Renal cortical epithelial cell (primary cell): ENCODE results near the gene SLIT2. TPM values are rescaled to one million over a fixed set of nuclear protein-coding genes. Genes with fewer than 3 reads are reported as not detected.

ENCODE experiments used
- DNase-seq: peaks from one replicate; pipeline ENCODE4 v3.0.0-alpha.2; 2011; ENCODE audit warnings: low read depth
- total RNA-seq: library from RNA; depleted of rRNA; stranded (reverse); fragments of >200 nt; gene quantifications from 2 replicates; pipeline ENCODE4 v1.2.3, GENCODE V29; 2014

SLIT2 gene
- total RNA-seq, 1 donor from 2014 or later: 4.1 TPM

GRCh38 chr4:20265726-20266125, 14.0 kb downstream of the SLIT2 start:
- DNase-seq: no peak

DNA sequence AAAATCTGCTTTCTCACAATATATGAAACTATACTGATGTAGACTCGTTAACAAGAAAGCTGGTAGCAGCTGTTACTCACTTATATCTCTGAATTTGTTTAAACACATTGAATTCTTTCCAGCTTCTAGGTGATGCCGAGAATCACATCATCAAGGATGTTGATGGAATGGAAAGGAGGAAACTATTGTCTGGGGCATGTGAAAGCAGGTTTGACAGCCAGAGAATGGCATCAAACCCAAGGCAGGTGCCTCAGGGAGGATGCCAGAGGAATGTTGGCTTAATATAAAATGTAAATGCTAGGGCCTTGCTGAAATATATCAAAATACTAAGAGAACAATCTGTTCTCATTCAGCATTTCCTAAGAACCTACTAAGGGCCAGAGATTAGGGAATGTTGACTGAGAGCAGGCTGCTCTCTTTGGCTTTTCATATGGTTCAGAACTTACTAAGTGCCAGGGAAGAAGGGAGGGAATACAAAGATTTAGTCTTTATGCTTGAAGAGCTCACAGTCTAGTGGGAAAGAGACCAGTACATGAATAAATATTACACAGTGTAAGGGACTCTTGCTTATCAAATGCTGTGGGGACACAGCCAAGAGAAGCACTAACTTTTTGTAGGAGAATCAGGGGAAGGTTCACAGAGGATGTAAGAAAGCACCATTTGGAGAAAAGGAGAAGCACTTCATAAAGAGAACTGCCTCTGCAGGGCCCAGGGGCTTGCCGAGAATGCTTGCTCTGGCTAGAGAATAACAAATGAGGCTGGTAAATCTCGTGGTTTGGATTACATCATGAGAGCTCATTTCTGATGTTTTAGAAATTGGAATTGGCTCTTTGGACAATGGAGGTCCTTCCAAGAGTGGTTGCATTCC, 14.7 kb downstream of the SLIT2 start:
- no peak for DNase-seq

DNA sequence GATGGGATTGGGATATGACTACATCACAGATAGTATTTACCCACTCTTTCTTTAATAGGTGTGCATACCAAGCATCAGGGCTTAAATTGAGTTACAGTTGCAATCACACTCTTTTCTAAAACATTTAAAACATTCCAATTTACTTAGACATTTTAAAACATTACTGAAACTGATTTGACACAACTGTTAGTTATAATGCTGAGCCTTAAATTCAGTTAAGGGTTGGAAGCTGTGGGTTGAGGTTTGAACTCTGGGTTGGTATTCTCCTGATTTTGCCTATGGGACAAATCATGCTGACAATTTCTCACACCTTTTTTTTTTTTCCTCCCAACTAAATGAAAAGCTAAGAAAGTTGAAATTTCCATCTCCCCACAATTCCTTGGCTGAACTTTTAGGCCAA, 16.3 kb downstream of the SLIT2 start:
- no peak for DNase-seq

DNA sequence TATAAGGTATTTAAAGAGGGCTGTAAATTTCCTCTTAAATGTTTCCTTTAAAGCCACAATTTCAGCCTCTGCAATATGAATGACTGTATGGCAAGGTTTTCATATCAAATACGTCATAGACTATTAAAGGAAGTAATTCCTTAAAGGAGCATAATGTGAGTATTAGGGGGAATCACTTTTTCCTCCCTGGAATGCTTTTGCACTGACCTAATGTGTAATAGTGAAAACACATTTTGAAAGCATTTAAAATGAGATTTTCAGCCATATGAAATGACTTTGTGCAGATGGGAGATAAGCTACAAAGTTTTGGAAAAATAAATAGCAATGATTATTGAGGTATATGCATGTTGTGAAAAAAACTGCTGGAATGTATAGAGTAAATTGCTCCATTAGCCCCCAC, 17.6 kb downstream of the SLIT2 start:
- no peak for DNase-seq

GRCh38 chr4:20271950-20272349, 20.2 kb downstream of the SLIT2 start:
- DNase-seq: no peak

DNA sequence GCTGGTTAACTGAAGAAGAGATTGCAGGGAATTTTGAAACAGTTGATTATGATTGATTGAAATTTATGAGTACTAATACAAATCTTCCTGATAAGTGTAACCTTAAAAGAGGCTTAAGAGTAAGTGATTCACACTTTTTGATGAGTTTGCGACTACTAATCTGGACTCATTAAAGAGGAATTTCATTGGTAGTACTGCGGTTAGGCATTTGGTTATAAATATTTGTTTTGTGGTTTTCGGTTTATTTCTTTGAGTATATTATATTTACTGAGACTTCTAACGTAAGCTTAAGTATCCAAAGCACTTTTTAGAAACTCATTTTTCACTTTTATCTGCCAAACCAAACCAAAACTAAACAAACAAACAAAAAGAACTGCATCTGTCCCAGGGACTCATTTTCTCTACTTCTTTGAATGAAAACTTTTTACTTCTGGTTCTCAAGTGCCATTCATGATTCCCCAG, 20.7 kb downstream of the SLIT2 start:
- DNase-seq: peak; percentile 61

DNA sequence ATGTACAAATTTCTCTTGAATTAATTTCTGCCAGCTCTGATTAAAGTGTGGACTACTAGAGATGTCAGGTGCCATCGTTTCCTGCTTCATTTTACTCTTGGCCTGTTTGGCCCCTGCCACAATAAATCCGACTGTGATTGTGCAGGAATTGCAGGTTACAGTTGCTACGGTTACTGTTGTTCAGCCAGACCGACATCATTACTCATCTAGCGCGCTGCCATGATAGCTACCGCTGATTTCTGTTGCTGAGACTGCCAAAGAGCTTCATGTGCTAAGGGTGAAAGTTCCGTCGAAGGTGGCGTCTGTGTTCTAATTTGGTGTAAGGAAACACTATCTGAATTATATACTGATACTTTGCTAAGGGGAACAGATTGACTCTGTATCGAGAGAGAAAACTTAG, 22.1 kb downstream of the SLIT2 start:
- peak; percentile 80 for DNase-seq

DNA sequence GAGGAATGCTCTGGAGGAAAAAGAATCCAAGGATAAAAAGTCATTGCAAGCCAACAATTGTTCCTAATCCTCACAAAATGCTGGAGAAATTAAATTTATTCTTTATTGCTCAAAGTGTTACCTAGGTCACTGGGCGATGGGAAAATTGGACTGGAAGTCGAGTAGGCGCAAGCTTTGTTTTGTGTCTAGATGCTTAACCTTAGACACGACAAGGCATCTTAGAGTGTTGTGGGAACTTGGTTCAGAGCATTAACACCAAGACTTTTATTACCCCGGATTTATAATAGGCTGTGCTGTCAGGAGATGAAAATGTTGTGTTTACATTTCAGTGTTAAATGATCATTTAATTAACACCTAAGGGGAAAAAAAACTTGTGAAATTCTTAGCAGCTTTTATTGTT, 25.1 kb downstream of the SLIT2 start:
- DNase-seq: peak; percentile 42

DNA sequence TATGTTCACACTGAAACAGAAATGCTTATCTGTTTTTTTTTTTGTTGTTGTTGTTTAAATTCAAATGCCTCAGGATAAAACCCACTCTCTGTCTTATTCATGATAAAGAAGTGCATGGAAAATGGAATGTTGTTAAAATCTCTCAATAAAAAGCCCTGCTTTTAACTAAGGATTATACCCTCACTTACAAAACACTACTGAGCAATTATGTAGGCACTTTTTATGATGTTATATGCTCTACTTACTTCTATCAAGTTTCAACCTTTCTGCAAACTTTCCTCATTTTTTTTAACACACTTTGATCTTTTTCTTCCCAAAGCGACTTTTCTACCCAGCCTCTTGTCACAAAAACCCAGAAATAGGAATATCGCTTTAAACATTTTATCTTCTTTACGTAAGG, 26.5 kb downstream of the SLIT2 start:
- no peak for DNase-seq

DNA sequence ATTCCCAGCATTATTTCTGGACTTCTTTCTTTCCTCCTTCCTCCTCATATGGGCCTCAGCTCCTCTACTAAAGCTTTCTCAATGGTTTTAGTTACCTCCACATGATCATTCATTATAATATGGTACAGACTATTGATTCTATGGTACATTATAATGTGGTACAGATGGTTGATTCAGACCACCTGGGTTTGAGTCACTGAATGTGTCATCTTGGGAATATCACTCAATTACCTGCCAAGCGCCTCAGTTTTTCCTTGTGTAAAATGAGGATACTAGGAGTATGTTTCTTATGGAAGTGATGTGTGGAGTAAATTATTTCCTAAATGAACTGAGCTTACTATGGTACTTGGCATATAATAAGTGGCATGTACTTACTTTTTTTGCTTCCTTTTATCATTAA, 27.7 kb downstream of the SLIT2 start:
- no peak for DNase-seq

DNA sequence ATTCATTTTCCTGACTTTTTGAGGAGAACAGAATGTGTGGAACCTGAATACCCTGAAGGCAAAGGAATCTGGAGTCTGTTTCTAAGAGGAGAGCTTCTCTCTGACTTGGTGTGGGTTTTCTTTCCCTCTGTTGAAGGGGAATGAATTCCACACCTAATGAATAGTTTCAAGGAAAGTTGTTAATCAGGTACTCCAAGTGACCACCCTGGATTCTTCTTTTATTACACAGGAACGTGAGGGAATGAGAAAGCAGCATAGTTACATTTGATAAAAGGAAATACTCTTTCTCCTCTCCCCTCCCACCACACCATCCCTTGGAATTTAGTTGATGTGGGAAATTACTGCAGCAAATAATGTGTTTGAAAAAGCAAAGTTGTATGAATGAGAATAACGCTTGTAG, 29.7 kb downstream of the SLIT2 start:
- DNase-seq: peak; percentile 36

- DNase-seq: no peak
Observed at GRCh38 chr4:20283039-20283438, 31.3 kb downstream of the SLIT2 start.

DNA sequence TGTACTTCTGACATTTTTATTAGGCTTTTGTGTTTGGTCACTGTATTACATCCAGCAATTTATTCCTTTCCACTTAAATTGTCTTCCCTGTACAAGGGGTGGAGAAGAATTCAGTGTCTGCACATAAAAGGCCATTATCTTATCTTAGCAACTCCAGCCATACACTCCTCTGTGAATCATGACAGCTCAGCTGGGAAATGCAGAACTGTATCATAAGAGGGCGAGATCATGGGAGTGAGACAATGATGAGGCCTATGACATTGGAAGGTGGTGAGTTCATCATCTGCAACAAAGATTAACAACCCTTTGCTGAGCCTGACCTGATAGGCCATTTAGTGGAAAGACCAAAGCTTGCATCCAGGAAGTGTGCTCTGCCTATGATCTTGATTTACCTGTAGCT, 33.3 kb downstream of the SLIT2 start:
- DNase-seq: peak; percentile 52

DNA sequence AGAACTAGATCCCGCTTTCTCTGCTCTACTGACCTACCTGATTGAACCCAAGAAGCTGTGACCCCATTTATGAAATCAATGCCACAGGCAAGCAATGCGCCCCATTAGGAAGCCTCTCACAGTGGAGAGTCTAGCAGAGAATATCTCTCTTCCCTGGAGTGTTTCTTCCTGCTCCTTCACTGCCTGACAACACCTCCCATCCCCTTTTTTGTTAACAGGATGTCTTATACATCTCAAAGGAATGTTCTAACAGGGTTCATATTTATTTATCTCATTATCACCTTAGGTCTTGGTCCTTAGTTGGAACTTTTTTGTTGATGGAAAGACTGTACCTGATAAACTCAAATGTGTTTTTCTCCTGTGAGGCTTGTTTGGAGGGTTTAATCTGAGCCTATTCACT, 35.5 kb downstream of the SLIT2 start:
- no peak for DNase-seq

- DNase-seq: no peak
Observed at GRCh38 chr4:20288047-20288650, 36.4 kb downstream of the SLIT2 start.

- no peak for DNase-seq
Observed at GRCh38 chr4:20288846-20289512, 37.3 kb downstream of the SLIT2 start.

DNA sequence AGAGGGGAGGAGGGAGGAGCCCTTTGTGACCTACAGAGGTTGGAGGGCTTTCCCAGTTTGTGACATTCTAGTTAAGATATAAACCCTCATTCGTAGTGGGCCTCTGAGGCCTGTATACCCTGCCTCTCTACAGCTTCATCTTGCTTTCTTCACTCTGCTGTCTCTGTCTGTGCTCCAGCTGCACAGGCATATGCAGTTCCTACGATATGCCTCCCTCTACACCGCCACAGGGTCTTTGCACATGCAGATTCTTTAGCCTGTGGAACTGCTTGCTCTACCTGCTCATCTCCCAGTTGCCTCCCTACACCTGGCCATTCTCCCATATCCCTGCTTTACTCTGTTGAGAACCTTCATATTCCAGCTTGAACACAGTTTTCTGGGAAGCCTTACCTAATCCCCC, 38.1 kb downstream of the SLIT2 start:
- DNase-seq: no peak

- DNase-seq: no peak
Observed at GRCh38 chr4:20292739-20293138, 41.0 kb downstream of the SLIT2 start.

DNA sequence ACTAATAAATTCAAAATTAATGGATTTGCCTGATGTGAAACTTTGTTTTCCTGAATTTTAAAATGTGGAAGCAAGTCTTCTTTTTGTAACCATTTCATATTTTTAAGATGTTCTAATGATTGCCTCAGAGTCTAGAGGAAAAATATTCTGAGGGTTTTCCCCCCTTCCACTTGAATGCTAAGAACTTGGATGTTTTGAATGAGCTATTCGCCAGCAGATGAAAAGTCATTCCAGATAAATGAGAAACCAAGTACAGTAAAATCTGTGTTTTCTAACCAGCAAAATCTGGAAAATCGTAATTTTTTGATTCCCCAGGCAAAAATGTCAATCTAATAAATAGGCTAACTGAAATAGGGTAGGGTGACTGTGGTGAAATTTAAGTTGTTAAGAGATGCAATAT, 45.6 kb downstream of the SLIT2 start:
- no peak for DNase-seq

DNA sequence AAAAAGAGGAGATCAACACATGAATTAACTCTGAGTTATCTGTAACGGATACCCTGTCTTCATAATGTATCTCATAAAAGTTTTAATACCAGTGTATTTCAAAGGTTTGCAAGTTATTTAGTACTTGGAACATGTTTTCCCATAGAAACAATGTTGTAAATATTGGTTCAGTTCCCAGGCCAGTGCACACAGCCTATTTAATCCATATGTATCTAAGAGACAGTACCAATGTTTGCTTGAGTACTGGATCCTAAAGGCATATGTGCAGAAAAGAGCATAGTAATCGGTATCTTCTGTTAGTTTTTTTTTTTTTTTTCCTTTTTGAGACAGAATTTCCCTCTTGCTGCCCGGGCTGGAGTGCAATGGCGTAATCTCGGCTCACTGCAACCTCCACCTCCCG, 46.1 kb downstream of the SLIT2 start:
- DNase-seq: no peak

DNA sequence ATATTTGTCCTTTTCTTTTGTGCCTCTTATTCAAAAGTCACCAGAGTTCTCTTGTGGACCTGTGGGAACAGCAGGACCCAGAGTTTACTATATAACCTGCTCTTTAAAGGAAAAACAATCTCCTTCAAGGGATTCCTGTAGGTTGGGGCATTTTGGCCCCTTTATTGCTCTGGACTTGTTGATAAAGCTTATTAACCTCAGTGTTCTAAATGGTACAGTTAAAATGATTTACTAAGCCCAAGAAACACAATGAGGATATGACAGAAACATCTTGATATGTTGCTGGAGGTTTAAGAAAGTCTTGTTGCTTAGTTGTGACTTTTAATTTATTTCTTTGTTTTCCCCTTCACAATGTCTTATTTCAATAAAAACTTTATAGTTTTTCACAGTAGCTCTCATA, 46.8 kb downstream of the SLIT2 start:
- no peak for DNase-seq

- no peak for DNase-seq
Observed at GRCh38 chr4:20298986-20299385, 47.3 kb downstream of the SLIT2 start.

DNA sequence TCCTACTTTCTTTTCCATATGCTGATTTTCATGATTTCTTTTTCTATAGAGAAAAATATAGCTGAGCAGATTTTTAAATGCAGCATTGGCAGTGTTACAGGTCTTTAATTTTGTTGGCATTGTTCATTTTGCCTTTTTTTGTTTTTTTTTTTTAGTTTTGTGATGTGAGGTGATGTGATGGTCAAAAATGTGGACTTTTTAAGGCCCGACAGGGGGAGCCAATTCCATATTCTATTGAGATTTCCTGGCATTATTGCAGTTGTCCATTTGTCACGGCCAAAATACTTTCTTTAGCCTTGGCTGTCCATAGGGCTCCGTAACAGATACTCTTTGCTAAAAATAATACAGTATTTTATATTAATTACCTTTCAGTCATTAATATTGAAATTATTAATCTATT, 47.8 kb downstream of the SLIT2 start:
- no peak for DNase-seq
